H9 (cell line): ENCODE measurements around the gene DKKL1. TPM values are rescaled to one million over a fixed set of nuclear protein-coding genes. Genes with fewer than 3 reads are reported as not detected.

Source experiments
- DNase-seq: peaks from one replicate; pipeline ENCODE4 v3.0.0-alpha.2; 2017
- H2AFZ ChIP-seq: one replicate; pipeline ENCODE4 v1.6.1; 2013; ENCODE audit warnings: mild to moderate bottlenecking, low read length, control low read depth, moderate library complexity
- H2AK5ac ChIP-seq: 2 replicates; pipeline ENCODE4 v1.6.1; 2013; ENCODE audit warnings: low read length, control low read depth, mixed read lengths; ENCODE audit not compliant: insufficient read length
- H2BK120ac ChIP-seq: one replicate; pipeline ENCODE4 v1.6.1; 2013; ENCODE audit warnings: low read depth, mild to moderate bottlenecking, low read length, control low read depth, inconsistent platforms; ENCODE audit not compliant: poor library complexity, severe bottlenecking
- H2BK12ac ChIP-seq: 2 replicates; pipeline ENCODE4 v1.6.1; 2013; ENCODE audit warnings: low read length, control low read depth, mixed read lengths, low read depth; ENCODE audit not compliant: insufficient read length
- H2BK15ac ChIP-seq: 2 replicates; pipeline ENCODE4 v1.6.1; 2013; ENCODE audit warnings: low read depth, low read length, control low read depth
- H2BK20ac ChIP-seq: one replicate; pipeline ENCODE4 v1.6.1; 2013; ENCODE audit warnings: low read depth, mild to moderate bottlenecking, low read length, control low read depth, inconsistent platforms; ENCODE audit not compliant: poor library complexity, severe bottlenecking
- H2BK5ac ChIP-seq: 2 replicates; pipeline ENCODE4 v1.6.1; 2013; ENCODE audit warnings: low read length, control low read depth, mixed read lengths; ENCODE audit not compliant: insufficient read length
- H3K14ac ChIP-seq: 2 replicates; pipeline ENCODE4 v1.6.1; 2013; ENCODE audit warnings: low read length, control low read depth; ENCODE audit not compliant: insufficient read depth
- H3K18ac ChIP-seq: 2 replicates; pipeline ENCODE4 v1.6.1; 2013; ENCODE audit warnings: low read depth, mild to moderate bottlenecking, mixed read lengths, low read length, control low read depth; ENCODE audit not compliant: insufficient read length
- H3K23ac ChIP-seq: 2 replicates; pipeline ENCODE4 v1.6.1; 2013; ENCODE audit warnings: low read length, control low read depth, mixed read lengths, low read depth; ENCODE audit not compliant: insufficient read length
- H3K23me2 ChIP-seq: 2 replicates; pipeline ENCODE4 v1.6.1; 2013; ENCODE audit warnings: low read depth, mild to moderate bottlenecking, mixed read lengths, low read length, control low read depth; ENCODE audit not compliant: insufficient read length, poor library complexity, severe bottlenecking
- H3K27ac ChIP-seq: 2 replicates; pipeline ENCODE4 v1.5.1; 2013; ENCODE audit warnings: low read length, control low read depth, mixed read lengths, low read depth; ENCODE audit not compliant: insufficient read length
- H3K27me3 ChIP-seq: 2 replicates; pipeline ENCODE4 v1.6.1; 2013; ENCODE audit warnings: low read length, control low read depth, inconsistent platforms; ENCODE audit not compliant: insufficient read depth
- H3K4ac ChIP-seq: 2 replicates; pipeline ENCODE4 v1.6.1; 2013; ENCODE audit warnings: low read depth, mild to moderate bottlenecking, control low read depth, inconsistent platforms, low read length, moderate library complexity
- H3K4me1 ChIP-seq: 2 replicates; pipeline ENCODE4 v1.6.1; 2013; ENCODE audit warnings: low read length, control low read depth, inconsistent platforms; ENCODE audit not compliant: insufficient read depth
- H3K4me2 ChIP-seq: 2 replicates; pipeline ENCODE4 v1.6.1; 2013; ENCODE audit warnings: low read length, control low read depth, mixed read lengths; ENCODE audit not compliant: insufficient read length, insufficient read depth
- H3K56ac ChIP-seq: 2 replicates; pipeline ENCODE4 v1.6.1; 2013; ENCODE audit warnings: low read depth, mild to moderate bottlenecking, mixed read lengths, low read length, control low read depth; ENCODE audit not compliant: insufficient read length
- H3K79me1 ChIP-seq: 2 replicates; pipeline ENCODE4 v1.6.1; 2013; ENCODE audit warnings: low read depth, mild to moderate bottlenecking, moderate library complexity, low read length, control low read depth, inconsistent platforms; ENCODE audit not compliant: insufficient read depth, poor library complexity, severe bottlenecking
- H3K79me2 ChIP-seq: 2 replicates; pipeline ENCODE4 v1.6.1; 2013; ENCODE audit warnings: low read length, control low read depth, inconsistent platforms; ENCODE audit not compliant: insufficient read depth
- H3K9ac ChIP-seq: 2 replicates; pipeline ENCODE4 v1.6.1; 2013; ENCODE audit warnings: low read length, control low read depth, mixed read lengths; ENCODE audit not compliant: insufficient read length; ENCODE audit errors: extremely low read depth
- H3K9me3 ChIP-seq: one replicate; pipeline ENCODE4 v1.6.1; 2013; ENCODE audit warnings: low read depth, low read length, inconsistent platforms; ENCODE audit not compliant: control insufficient read depth
- H3T11ph ChIP-seq: one replicate; pipeline ENCODE4 v1.6.1; 2013; ENCODE audit warnings: mild to moderate bottlenecking, low read length, control low read depth, inconsistent platforms
- H4K20me1 ChIP-seq: one replicate; pipeline ENCODE4 v1.6.1; 2013; ENCODE audit not compliant: control insufficient read depth, insufficient read length, insufficient read depth
- H4K5ac ChIP-seq: 2 replicates; pipeline ENCODE4 v1.6.1; 2013; ENCODE audit warnings: low read depth, mild to moderate bottlenecking, mixed read lengths, low read length, control low read depth; ENCODE audit not compliant: insufficient read length
- H4K8ac ChIP-seq: replicated peaks from 2 replicates; pipeline ENCODE4 v1.6.1; 2013; ENCODE audit warnings: low read length, control low read depth, mixed read lengths, low read depth; ENCODE audit not compliant: insufficient read length
- H4K91ac ChIP-seq: 2 replicates; pipeline ENCODE4 v1.6.1; 2013; ENCODE audit warnings: low read depth, mild to moderate bottlenecking, moderate library complexity, mixed read lengths, low read length, control low read depth; ENCODE audit not compliant: insufficient read length
- H3K27ac Mint-ChIP-seq, 3 experiments: 2 replicates in 2 of 3; 3 replicates in 1 of 3; pipeline ENCODE4 v1.8.0; 2020 to 2021; ENCODE audit warnings: mixed read lengths in 3 of 3, mild to moderate bottlenecking in 1 of 3, moderate library complexity in 1 of 3
- H3K27me3 Mint-ChIP-seq: 2 replicates; pipeline ENCODE4 v1.8.0; 2021; ENCODE audit warnings: low read depth, mild to moderate bottlenecking, moderate library complexity, mixed read lengths
- H3K36me3 Mint-ChIP-seq, 3 experiments: 2 replicates in 2 of 3; 3 replicates in 1 of 3; pipeline ENCODE4 v1.8.0; 2020 to 2021; ENCODE audit warnings: low read depth in 3 of 3, mixed read lengths in 3 of 3; ENCODE audit not compliant: insufficient read depth in 1 of 3
- H3K4me1 Mint-ChIP-seq, 2 experiments: 2 replicates each; pipeline ENCODE4 v1.8.0; 2020; ENCODE audit warnings: mixed read lengths in 2 of 2
- H3K4me3 Mint-ChIP-seq, 2 experiments: 2 replicates in 1 of 2; 3 replicates in 1 of 2; pipeline ENCODE4 v1.8.0; 2020 to 2021; ENCODE audit warnings: mild to moderate bottlenecking in 2 of 2, mixed read lengths in 2 of 2, moderate library complexity in 1 of 2
- H3K9me3 Mint-ChIP-seq, 2 experiments: 2 replicates in 1 of 2; 3 replicates in 1 of 2; pipeline ENCODE4 v1.8.0; 2020; ENCODE audit warnings: mild to moderate bottlenecking in 2 of 2, mixed read lengths in 2 of 2, moderate library complexity in 1 of 2
- WGBS: extraction: QIAGEN DNeasy Blood & Tissue Kit; methylation state at CpG from one replicate; pipeline ENCODE4 v1.1.7; 2013; ENCODE audit warnings: missing lambda C conversion rate, low lambda C conversion rate, mixed read lengths; ENCODE audit not compliant: insufficient read length; ENCODE audit errors: extremely low coverage; 5-methylcytosine and 5-hydroxymethylcytosine counted together
- total RNA-seq: library from RNA; stranded (reverse); gene quantifications from 2 replicates; pipeline ENCODE4 v1.2.1, GENCODE V29; 2021
- TF ChIP-seq, protein P1 (sequence below): fragments of 200-600 bp; sonication (generic); conservative IDR thresholded peaks from 3 replicates; pipeline ENCODE4 v1.8.0; 2021; ENCODE audit warnings: antibody characterized with exemption, mild to moderate bottlenecking

The DKKL1 gene
- total RNA-seq, 1 experiment from 2014 or later: 3.5 TPM

DNA sequence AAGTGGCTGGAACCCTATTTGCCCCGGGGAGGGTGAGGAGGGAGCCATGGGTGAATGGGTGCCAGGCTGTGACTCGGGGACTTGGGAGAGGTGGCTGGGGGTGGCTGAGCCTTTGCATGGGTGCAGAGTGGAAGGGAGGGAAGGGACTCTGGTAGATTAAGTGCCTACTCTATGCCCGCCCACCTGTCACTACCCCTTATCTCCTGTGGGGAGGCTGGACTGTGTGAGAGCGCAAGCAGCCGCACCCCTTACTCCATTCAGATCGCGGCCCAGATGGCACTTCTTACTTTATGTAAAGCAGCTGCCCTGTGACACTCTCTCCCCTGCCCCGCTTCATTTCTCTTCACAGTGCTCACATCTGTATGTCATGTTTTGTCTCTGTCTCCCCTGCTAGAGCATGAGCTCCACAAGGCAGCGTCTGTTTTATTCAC is 27.3 kb downstream of the DKKL1 start:
- Histone ChIP-seq H2BK15ac (no peak overlapping the region), H2AFZ (no peak overlapping the region), H4K5ac (no peak overlapping the region), H3K18ac (no peak overlapping the region), H4K91ac (no peak overlapping the region), H3K23me2 (no peaks in the 10 kb centered on the region), H2BK5ac (no peak overlapping the region), H2BK20ac (no peak overlapping the region), H3T11ph (no peak overlapping the region), H3K27ac (no peak overlapping the region), H3K14ac (no peak overlapping the region), H2AK5ac (no peak overlapping the region), H3K4me1 (no peaks in the 10 kb centered on the region), H3K4ac (no peak overlapping the region), H3K9ac (no peak overlapping the region), H3K79me2 (no peaks in the 10 kb centered on the region), H3K27me3 (no peaks in the 10 kb centered on the region), H4K20me1 (no peaks in the 10 kb centered on the region), H2BK12ac (no peak overlapping the region), H3K79me1 (no peaks in the 10 kb centered on the region), H4K8ac (no peak overlapping the region), H3K56ac (no peak overlapping the region), H3K4me2 (no peak overlapping the region), H2BK120ac (no peak overlapping the region), H3K9me3 (no peaks in the 10 kb centered on the region), H3K23ac (no peak overlapping the region)
- H3K4me1 Mint-ChIP-seq: peaks cover 17 to 35% of the 10 kb centered on the region in 2 experiments
- no peak overlapping the region for H3K4me3 Mint-ChIP-seq
- no CpG with 5 or more reads among the region's 9 CpGs for WGBS
- DNase-seq: no peak
- TF ChIP-seq, protein P1, sequence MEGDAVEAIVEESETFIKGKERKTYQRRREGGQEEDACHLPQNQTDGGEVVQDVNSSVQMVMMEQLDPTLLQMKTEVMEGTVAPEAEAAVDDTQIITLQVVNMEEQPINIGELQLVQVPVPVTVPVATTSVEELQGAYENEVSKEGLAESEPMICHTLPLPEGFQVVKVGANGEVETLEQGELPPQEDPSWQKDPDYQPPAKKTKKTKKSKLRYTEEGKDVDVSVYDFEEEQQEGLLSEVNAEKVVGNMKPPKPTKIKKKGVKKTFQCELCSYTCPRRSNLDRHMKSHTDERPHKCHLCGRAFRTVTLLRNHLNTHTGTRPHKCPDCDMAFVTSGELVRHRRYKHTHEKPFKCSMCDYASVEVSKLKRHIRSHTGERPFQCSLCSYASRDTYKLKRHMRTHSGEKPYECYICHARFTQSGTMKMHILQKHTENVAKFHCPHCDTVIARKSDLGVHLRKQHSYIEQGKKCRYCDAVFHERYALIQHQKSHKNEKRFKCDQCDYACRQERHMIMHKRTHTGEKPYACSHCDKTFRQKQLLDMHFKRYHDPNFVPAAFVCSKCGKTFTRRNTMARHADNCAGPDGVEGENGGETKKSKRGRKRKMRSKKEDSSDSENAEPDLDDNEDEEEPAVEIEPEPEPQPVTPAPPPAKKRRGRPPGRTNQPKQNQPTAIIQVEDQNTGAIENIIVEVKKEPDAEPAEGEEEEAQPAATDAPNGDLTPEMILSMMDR: no peak
- H3K27me3 Mint-ChIP-seq: peaks cover 11% of the 10 kb centered on the region
- no peaks in the 10 kb centered on the region for H3K9me3 Mint-ChIP-seq
- no peak overlapping the region for H3K27ac Mint-ChIP-seq
- H3K36me3 Mint-ChIP-seq: 0 out of 7 replicates have a peak, but pooled peaks cover 0 to 1% (median 0%) of the 10 kb centered on the region in 3 experiments
